T1000 (cell line): ENCODE measurements around the gene GTPBP1.
A peak's percentile ranks its signal among the peaks of the same experiment; 100 is the strongest.

Experiments
- DNase-seq: peaks from one replicate; lab custom pipeline; 2025; ENCODE audit warnings: mixed read lengths; lab: John Stamatoyannopoulos, UW

GTPBP1 gene

DNA sequence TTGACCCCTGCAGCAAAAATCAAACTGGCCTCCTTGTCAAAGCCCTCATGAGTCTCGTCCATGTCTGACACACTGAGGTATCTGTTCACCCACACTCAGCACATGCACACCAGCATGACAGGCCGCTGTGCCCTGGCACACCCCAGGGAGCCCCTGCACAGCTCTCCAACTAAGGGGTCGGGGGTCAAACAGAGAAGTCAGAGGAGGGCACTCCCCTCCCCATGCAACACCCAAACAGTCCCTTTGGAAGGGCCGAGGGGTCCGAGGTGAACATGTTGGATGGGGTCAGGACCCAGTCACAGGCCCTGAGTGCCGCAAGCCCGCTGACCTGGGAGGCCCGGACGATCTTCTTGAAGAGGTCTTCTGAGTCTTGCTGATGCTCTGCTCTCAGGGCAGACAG, 35.4 kb downstream of the GTPBP1 start:
- DNase-seq: no peak

DNA sequence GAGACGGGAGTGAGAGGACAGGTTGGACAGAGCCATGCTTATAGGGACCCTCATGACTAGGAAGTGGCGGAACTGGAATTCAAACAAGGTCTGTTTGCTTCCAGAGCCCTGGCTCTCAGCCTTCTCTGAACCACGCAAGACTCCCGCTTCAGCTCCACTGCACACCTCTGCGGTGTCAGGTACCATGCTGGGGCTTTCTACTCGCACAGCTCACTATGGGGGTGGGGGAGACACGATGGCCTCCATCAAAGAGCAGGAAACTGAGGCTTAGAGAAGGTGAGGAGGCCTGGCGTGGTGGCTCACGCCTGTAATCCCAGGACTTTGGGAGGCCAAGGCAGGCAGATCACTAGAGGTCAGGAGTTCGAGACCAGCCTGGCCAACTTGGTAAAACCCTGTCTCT, 35.8 kb downstream of the GTPBP1 start:
- DNase-seq: no peak

- no peak for DNase-seq
Measured at GRCh38 chr22:38742176-38742942, 36.6 kb downstream of the GTPBP1 start.

- DNase-seq: no peak
Measured at GRCh38 chr22:38744981-38745380, 39.2 kb downstream of the GTPBP1 start.

DNA sequence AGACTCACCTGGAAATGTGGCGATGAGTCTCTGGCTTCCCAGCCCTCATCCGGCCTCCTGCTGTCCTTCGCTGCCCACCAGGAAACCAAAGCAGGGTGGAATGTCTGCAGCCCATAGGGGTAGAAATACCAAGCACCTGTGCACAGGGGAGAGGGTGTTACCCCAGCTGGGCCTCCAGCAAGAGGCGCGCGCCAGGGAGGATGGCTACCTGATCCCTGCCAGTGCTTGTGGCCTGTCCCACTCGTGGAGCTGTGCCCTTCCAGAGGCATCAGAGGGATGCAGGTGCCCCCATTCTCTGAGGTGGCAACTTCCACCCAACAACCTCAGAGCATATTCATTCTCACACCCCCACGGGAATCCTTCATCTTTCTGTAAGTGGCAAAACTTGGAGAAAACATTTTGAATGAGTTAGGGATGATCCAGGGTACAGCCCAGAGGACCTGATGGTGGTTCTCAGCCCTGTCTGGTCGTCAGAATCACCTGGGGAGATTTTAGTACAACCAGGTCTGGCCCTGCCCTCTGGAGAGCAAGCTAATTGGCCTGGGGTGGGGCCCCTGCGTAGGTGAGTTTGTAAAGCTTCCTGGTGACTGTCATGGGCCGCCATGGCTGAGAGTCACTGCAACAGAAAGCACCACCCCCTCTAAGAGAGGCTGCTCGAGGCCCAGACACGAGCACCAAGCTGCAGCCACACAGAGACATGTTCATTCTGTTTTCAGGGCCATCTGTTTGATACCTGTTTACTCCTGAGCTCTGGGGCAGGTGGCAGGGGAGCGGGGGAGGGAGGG, 40.1 kb downstream of the GTPBP1 start:
- no peak for DNase-seq

- no peak for DNase-seq
Measured at GRCh38 chr22:38748487-38749136, 42.9 kb downstream of the GTPBP1 start.

GRCh38 chr22:38750104-38750503, 44.4 kb downstream of the GTPBP1 start:
- no peak for DNase-seq

DNA sequence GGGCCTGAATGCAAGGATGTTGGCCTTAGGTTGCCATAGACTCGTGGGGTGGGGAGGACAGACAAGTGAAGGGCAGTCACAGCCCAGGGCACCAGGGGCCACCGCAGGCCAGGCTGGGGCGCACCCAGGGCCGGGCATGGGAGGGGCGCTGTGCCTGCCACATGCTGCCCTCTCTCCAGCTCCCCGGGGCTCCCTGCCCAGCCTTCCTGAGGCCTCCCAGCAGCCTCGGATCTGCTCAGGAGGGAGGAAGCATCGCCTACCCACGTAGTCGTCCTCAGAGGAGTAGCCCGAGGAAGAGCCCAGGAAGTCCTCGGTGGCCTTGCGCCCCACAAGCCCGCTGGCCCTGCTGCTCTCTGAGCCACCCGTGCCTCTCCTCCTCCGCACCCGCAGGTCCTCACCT, 44.9 kb downstream of the GTPBP1 start:
- DNase-seq: no peak

DNA sequence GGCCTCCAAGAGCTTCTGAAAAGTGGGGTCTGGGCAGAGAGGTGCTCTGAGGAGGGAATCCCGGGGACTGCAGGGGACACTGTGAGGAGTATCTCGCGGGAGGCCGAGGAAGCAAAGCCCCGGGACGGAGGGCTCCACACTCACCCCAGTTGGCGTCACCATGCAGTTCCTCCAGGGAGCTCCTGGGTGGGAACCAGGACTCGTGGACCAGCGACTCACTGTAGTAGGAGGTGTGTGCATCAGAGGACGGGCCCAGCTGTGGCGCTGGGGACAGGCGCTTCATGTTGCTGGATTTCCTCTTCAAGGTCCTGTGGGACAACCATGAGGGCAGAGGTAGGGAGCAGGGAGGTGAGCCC, 45.3 kb downstream of the GTPBP1 start:
- no peak for DNase-seq

GRCh38 chr22:38751422-38752346, 45.9 kb downstream of the GTPBP1 start:
- no peak for DNase-seq

DNA sequence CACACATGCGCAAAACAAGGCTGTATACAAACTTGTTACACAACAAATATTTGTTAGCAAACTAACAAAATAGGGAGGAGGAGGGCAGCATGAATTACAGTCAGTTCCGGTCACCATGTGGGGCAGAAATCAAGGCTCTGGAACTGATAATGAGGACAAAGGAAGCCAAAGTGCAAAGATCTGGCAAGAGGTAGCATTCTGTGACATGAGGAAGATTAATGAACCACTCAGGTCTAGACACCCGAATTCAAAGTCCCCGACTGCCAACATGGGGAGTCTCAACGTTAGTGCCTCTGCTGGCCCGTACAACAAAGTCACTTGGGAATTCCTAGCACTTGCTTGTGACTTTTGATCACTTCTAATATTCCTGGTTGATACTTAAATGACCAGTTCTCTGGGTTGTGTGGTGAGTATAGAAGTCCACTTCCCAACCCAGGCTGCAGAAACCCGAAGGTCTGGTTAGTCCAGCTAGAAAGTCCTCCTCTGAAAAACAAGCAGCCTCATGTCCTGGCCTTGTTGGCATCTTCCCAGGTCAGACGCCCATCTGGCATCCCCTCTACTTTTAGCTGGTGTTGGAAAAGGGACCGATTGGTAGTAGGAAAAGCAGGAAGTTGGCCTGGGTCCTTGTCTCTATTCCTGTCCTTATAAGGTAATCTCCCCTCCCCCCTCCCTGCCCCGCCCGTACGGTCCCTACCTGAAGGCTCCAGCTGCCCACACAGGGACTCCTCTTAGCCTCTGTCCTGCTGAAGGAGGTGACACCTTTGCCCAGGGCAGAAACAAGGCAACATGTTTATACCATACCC, 48.4 kb downstream of the GTPBP1 start:
- no peak for DNase-seq

- no peak for DNase-seq
Measured at GRCh38 chr22:38754751-38755154, 49.0 kb downstream of the GTPBP1 start.

GRCh38 chr22:38755155-38755910, 49.6 kb downstream of the GTPBP1 start:
- peak; percentile 49 for DNase-seq

GRCh38 chr22:38755911-38756532, 50.3 kb downstream of the GTPBP1 start, which contains the start of gene SUN2:
SUN2 (minus strand) TSS chr22:38755998; CDS start chr22:38752628, 3,370 bp downstream.
- peak; percentile 65 for DNase-seq

- no peak for DNase-seq
Measured at GRCh38 chr22:38756711-38757463, 51.1 kb downstream of the GTPBP1 start.

DNA sequence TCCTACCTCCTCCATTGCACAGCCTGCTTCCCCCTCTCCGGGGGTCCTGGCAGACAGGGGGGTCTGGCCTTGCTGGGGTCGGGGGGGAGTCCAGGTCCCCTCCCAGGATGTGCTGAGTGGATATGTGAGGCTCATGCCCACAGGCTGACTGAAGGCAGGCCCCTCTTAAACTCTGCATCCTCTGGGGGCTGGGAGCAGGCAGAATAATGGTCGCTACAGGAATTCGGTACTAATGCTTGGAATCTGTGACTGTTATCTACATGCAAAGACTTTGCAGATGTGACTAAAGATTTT, 51.7 kb downstream of the GTPBP1 start:
- no peak for DNase-seq

- DNase-seq: no peak
Measured at GRCh38 chr22:38758276-38758945, 52.7 kb downstream of the GTPBP1 start.

DNA sequence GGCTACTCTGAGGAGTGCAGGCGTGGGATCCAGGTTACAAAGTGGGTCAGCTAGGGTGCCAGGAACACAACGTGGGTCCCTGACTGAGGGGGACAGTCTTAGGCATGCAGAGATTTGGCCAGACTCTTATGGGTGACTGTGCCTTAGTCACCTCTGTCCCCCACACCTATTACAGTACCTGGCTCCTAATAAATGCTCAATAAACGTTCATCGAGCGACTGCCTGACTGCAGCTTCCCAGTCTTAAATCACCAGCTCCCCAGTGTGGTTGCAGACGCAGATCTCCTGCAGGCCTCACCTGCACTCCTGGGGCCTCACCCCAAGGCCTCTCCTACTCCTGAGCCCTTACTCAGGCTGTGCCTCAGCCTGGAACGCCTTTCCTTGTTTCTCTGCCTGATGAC, 53.3 kb downstream of the GTPBP1 start:
- no peak for DNase-seq
